AG10803 (cell line): ENCODE data around the gene ARHGEF28.

Experiments
- DNase-seq: peaks from one replicate; pipeline ENCODE4 v3.0.0; 2010; ENCODE audit warnings: low read depth
- H3K4me3 ChIP-seq: 2 replicates; pipeline ENCODE4 v1.5.1; 2011; ENCODE audit warnings: mild to moderate bottlenecking, low read length, control low read depth
- CTCF ChIP-seq: conservative IDR thresholded peaks from 2 replicates; pipeline ENCODE4 v1.5.1; 2011; ENCODE audit warnings: mild to moderate bottlenecking, low read length, control low read depth, inconsistent platforms

ARHGEF28 gene

DNA sequence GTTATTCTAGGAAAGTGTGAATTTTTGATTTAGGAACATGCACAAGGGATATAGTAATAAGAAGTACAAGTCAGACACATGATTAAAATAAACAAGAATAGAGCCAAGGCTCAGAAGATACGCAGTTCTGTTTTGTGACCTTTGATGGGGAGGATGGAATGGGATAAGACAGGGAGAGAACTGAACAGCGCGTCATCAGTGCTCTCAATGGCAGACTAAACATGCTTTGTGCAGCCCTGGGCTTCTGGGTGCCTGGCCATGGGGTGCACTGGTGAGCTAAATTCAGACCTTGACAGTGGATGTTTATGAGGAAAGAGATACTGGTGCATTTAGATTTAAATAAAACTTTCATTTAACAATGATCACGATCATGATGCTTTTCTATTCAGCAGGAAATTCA is 309.7 kb downstream of the ARHGEF28 start:
- no peak for TF ChIP-seq CTCF
- H3K4me3 ChIP-seq: no peak overlapping the region
- DNase-seq: no peak

DNA sequence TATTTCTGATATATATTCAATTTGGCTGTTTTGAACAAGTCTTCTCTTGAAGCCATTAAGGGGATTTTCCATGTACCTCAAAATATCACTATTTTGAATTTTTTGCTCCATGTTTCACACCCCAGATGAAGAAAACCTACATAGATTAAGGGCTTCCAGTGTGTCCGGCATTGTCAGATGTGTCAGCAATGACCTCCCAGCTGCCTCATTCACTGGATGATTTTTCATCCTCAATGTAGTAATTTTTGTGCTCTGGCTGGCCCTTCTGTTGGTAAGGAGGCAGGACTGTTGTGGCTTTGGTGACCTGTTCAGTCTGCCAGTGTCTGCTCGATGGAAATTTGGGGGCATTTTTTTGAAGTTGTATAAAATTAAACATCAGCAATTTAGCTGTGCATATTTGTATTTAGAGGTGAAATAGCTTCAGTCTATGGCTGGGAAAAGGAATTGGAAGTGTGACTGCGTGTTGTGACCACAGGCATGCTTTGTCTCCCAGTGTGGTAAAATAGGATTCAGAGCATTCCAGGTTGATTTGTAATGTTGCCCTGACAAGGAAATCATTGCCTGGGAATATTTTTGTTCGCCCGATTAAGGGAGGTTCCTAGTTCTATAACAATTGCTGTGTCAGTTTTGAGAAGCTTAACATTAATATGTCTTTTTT is 312.4 kb downstream of the ARHGEF28 start:
- peak; percentile 99 for DNase-seq
- H3K4me3 ChIP-seq: peak overlapping the region; percentile 29
- TF ChIP-seq CTCF: no peak

GRCh38 chr5:73938938-73939320 is 312.9 kb downstream of the ARHGEF28 start:
- TF ChIP-seq CTCF: no peak
- no peak for DNase-seq
- no peak overlapping the region for H3K4me3 ChIP-seq

DNA sequence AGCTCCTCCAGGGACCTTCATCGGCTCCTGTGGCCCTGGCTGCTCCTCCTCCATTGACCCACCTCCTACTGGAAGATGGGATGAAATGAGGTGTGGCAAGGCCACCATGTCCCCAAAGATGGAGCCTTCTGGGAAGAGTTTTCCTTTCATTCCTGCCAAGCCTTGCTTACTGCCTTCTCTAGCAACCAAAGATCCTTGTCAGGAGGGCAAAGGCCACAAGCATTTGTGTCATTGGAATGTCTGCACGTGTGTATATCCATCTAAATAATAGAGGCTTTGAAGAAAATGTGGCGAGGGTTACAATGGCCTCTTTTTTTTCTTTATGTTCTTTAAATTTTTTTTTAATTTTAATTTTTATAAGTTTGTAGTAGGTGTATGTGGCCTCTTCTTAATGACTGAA is 313.6 kb downstream of the ARHGEF28 start:
- no peak for TF ChIP-seq CTCF
- DNase-seq: no peak
- no peak overlapping the region for H3K4me3 ChIP-seq

- peak; percentile 52 for DNase-seq
Measured at GRCh38 chr5:73940026-73940425, 314.0 kb downstream of the ARHGEF28 start.

DNA sequence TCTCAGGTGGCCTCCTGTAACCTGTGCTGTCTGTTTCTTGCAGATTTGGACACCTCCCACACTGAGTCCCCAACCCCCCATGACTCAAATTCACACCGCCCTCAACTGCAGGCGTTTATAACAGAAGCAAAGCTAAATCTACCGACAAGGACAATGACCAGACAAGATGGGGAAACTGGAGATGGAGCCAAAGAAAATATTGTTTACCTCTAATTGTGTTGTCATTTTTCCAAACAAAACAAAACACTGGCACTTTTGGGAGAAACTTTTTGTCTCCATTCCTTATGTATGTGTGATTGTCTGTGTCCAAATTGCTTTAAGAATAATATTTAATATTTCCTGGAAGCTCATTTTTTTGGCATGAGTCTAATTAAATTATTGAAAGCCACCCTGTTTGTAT is 314.8 kb downstream of the ARHGEF28 start:
- TF ChIP-seq CTCF: no peak
- H3K4me3 ChIP-seq: no peak overlapping the region
- DNase-seq: no peak

More at GRCh38 chr5:73940026-73940425, 314.0 kb downstream of the ARHGEF28 start:
- H3K4me3 ChIP-seq: no peak overlapping the region
- no peak for TF ChIP-seq CTCF

GRCh38 chr5:73942783-73943182 is 316.8 kb downstream of the ARHGEF28 start:
- no peak overlapping the region for H3K4me3 ChIP-seq
- DNase-seq: no peak
- no peak for TF ChIP-seq CTCF
